ENCODE measurements around the gene ERBB4. TPM values are rescaled to one million over a fixed set of nuclear protein-coding genes. Genes with fewer than 3 reads are reported as not detected.

Gene ERBB4
- total RNA-seq, 1 experiment from 2014 or later, result 0.04 TPM

- no peaks in the 10 kb centered on the region for H3K36me3 Mint-ChIP-seq (ENCODE audit: insufficient read depth in 1 of 3, low read depth in 3 of 3)
Measured at GRCh38 chr2:211875488-211875887, 663.1 kb downstream of the ERBB4 start.

More at GRCh38 chr2:211875488-211875887, 663.1 kb downstream of the ERBB4 start:
- Mint-ChIP-seq H3K4me3 (no peak overlapping the region), H3K27ac (0 out of 7 replicates have a peak overlapping the region, but pooled peaks of 1 of the 3 experiments have one; percentile 24), H3K27me3 (ENCODE audit: low read depth) (no peaks in the 10 kb centered on the region), H3K9me3 (no peaks in the 10 kb centered on the region), H3K4me1 (no peaks in the 10 kb centered on the region; a peak in 2 of 4 replicates)
- Histone ChIP-seq H3K18ac (ENCODE audit: insufficient read length, low read depth, low read length) (no peak overlapping the region), H3T11ph (ENCODE audit: low read length) (no peak overlapping the region), H3K27me3 (ENCODE audit: insufficient read depth, low read length) (no peaks in the 10 kb centered on the region), H4K20me1 (ENCODE audit: control insufficient read depth, insufficient read depth, insufficient read length) (no peaks in the 10 kb centered on the region), H2AFZ (ENCODE audit: low read length) (no peak overlapping the region), H4K91ac (ENCODE audit: insufficient read length, low read depth, low read length) (no peak overlapping the region), H3K9me3 (ENCODE audit: control insufficient read depth, low read depth, low read length) (no peaks in the 10 kb centered on the region), H3K4ac (ENCODE audit: low read depth, low read length) (no peak overlapping the region), H3K27ac (ENCODE audit: insufficient read length, low read depth, low read length) (no peak overlapping the region), H2AK5ac (ENCODE audit: insufficient read length, low read length) (no peak overlapping the region), H2BK120ac (ENCODE audit: low read depth, low read length, poor library complexity, severe bottlenecking) (no peak overlapping the region), H3K23ac (ENCODE audit: insufficient read length, low read depth, low read length) (no peak overlapping the region), H3K79me2 (ENCODE audit: insufficient read depth, low read length) (no peaks in the 10 kb centered on the region), H2BK5ac (ENCODE audit: insufficient read length, low read length) (no peak overlapping the region), H3K14ac (ENCODE audit: insufficient read depth, low read length) (no peak overlapping the region), H2BK15ac (ENCODE audit: low read depth, low read length) (no peak overlapping the region), H3K79me1 (ENCODE audit: insufficient read depth, low read depth, low read length, poor library complexity, severe bottlenecking) (no peaks in the 10 kb centered on the region), H2BK20ac (ENCODE audit: low read depth, low read length, poor library complexity, severe bottlenecking) (no peak overlapping the region), H3K4me2 (ENCODE audit: insufficient read depth, insufficient read length, low read length) (no peak overlapping the region), H3K56ac (ENCODE audit: insufficient read length, low read depth, low read length) (no peak overlapping the region), H3K9ac (ENCODE audit: extremely low read depth, insufficient read length, low read length) (no peak overlapping the region), H4K5ac (ENCODE audit: insufficient read length, low read depth, low read length) (no peak overlapping the region), H3K23me2 (ENCODE audit: insufficient read length, low read depth, low read length, poor library complexity, severe bottlenecking) (no peaks in the 10 kb centered on the region), H4K8ac (replicated peaks; ENCODE audit: insufficient read length, low read depth, low read length) (no peak overlapping the region), H3K4me1 (ENCODE audit: insufficient read depth, low read length) (no peaks in the 10 kb centered on the region), H2BK12ac (ENCODE audit: insufficient read length, low read depth, low read length) (no peak overlapping the region)
- DNase-seq, result no peak
- no peak for TF ChIP-seq CTCF (conservative IDR thresholded peaks at IDR 0.05)

All from H9 (cell line).